ENCODE measurements around the gene BTBD1. TPM values are rescaled to one million over a fixed set of nuclear protein-coding genes. Genes with fewer than 3 reads are reported as not detected.

Gene BTBD1
- 54.1 and 58.8 TPM in 2 replicates for total RNA-seq

DNA sequence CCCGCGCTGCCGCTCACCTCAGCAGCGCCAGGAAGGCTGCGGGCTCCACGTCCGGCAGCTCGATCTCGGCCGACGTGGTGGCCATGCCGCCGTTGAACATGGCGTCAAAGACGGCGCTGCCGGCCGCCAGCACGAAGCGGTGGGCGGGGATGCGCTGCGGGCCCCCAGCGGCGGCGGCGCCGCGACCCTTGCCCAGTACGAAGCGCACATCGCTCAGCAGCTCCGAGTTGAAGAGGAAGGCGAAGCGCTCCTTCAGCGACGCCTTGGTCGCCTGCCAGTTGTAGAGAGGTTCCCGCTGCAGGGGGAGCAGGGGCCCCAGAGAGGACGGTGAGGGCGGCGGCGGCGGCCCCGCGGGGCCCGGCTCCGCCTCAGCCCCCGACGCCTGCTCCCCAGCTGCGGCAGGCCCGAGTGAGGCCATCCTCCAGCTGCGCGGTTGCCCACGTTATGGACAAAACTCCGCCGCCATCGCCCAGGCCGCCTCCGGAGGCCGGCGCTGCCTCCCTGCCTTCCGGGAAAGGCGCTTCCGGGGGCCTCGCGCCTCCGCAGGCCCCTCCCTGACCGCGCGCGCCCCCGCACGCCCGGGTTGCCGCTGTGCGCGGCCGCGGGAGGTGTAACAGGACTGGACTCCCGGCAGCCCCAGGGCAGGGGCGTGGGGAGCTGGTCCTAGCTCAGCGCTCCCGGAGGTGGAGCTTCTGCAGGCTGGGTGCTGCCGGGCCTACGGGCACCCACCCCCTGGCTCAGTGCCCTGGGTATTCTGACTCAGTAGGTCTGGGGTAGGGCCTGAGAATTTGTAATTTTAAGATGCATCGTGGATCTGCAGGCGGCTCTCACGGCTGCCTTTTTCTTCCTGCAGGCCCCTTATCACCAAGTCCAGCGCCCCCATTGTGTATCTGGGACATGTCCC is at the start of gene BTBD1:
BTBD1 (minus strand) TSS at position 519 of the 904 bp plus-strand sequence; CDS start at position 418, 101 bp downstream.

DNA sequence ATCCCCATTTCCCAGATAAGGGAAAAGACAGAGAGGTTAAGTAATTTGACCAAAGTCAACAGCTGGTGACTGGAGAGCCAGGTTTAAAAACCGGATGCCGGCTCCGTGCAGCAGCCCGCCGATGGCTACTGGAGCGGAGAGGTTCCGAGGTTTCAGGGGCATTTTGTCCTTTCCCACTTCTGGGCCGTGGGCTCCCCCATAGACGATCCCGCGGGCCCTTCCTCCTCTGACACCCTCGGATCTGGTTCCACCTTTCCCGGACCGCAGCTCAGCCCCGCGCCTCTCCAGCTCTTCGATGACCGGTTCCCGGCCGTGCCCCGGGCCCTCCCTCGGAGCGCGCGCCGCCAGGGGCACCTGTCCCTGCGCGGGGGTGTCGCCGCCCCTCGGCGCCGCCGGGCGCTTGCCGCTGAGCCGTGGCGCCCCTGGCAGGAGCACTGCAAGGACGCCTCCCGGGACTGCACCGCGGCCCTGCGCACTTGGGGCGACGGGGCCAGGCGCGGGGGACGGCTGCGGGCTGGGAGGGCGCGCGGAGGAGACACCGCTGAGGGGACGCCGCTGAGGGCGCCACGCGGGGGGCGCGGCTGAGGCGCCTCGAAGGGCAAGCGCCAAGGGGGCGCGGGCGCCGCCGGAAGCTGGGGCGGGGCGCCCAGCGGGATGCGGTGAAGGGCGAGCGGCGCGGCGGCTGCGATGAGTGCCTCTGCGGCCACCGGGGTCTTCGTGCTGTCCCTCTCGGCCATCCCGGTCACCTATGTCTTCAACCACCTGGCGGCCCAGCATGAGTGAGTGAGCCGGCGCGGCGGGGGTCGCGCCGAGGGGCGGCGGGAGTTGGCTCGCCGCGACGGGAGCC is 40.2 kb upstream of the BTBD1 start, which contains the start of gene TM6SF1:
TM6SF1 (plus strand) TSS at position 652 of the 847 bp plus-strand sequence; CDS start at position 688, 36 bp downstream.

DNA sequence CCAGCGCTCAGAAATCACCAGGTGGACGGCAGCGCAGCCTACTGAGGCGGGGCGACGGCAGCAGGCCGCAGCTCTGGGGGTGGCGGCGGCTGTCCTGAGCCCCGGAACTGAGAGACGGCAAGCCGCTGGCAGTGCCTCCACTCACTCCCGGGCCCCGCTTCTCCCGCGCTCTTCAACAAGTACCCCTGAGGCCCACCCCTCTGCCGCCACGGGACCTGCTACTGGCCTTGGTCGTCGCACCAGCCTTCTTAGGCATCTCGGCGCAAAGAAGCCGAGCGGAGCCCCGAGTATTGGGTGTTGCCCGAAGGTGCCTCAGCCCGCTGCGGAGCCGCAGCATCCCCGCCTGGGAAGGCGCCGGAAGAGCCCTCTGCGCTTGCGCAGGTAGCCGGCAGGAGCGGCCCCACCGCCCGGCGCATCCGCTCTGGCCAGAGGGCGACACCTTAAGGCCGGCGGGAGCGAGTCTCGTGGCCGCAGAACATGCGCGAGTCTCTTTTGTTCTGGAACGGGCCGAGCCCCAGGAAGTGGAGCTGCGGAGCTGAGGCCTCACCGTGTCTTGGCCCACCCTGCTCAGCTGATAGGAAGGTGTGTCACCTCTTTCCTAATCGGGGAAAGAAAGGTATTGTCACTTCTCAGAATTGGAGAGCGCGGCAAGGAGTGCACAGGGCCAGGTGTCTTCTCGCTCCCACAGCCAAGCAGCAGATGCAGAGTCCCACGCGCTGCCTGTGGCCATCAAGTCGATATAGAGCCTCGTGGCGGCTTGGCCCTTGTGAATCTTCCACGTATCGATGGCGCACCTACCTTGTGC is 55.6 kb downstream of the BTBD1 start, which contains the start of gene C15orf40:
C15orf40 (minus strand) TSS at position 369 of the 805 bp plus-strand sequence; CDS start at position 337, 32 bp downstream.

DNA sequence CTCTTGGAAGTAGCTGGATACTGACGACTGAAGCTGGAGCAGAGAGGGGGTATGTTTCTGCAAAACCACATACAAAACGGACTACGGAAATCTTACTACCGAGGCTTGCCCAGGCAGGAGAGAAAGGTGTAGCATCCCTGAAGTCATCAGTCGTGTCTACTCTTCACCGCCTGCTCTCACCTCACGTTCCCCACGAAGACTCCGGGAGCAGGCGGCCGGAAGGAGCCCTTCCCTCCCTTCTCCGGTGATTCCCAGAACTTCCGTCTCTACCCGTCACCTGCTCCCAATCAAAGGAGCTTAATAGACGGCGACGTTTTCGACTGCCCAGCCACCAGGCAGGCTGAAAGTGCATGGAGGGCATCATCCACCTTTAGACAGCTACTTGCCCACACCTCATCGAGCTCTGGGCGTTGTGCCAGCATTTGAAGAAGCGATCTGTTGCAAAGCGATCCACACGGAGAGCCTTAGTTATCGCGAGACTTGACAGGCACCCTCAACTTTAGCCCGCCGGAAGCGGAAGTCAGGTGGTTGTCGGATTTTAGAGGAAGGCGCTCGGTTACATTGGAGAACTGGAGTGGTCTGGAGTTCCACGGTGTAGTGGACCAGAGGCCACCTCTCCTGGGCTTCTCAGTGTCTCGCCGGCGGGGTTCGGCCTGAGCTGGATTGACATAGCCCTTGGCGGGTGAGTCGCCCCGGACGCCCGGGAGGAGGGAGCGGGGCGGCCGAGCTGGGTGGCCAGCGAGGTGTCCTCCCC is 81.2 kb downstream of the BTBD1 start, which contains the start of gene RAMAC:
RAMAC (plus strand) TSS at position 523 of the 754 bp plus-strand sequence. CDS start 2,809 bp downstream, outside the sequence.

Other genes with a start within 250 kb of the BTBD1 start
- gene HOMER2, start 114.5 kb downstream of the BTBD1 start, total RNA-seq = 25.8 and 36.7 TPM in 2 replicates
- gene RAMAC, start 81.0 kb downstream of the BTBD1 start, total RNA-seq = 23.2 and 24.5 TPM in 2 replicates
- gene C15orf40, start 55.6 kb downstream of the BTBD1 start, total RNA-seq = 25.1 and 40.6 TPM in 2 replicates
- 0.15 and 1.2 TPM in 2 replicates for gene TM6SF1, start 40.4 kb upstream of the BTBD1 start, total RNA-seq
- gene HDGFL3, start 140.6 kb upstream of the BTBD1 start, total RNA-seq = 33.8 and 44.7 TPM in 2 replicates
- 98.3 and 103 TPM in 2 replicates for gene BNC1, start 217.4 kb upstream of the BTBD1 start, total RNA-seq

All from hair follicular keratinocyte (primary cell).